SK-N-SH treated with all-trans-retinoic acid at 6 μM for 48 hours (cell line): ENCODE results near the gene KCNAB3.

Experiments used
- ZNF8 ChIP-seq: fragments of 450-650 bp; formaldehyde crosslinking; IDR thresholded peaks from 2 replicates; pipeline ENCODE4 v1.5.0; 2020; ENCODE audit warnings: mild to moderate bottlenecking, moderate library complexity
- TF ChIP-seq, protein P1 (sequence below): fragments of 250-450 bp; sonication (Bioruptor Pico); IDR thresholded peaks from 2 replicates; pipeline ENCODE4 v1.5.1; 2020; ENCODE audit warnings: low read depth, mild to moderate bottlenecking, moderate library complexity

DNA sequence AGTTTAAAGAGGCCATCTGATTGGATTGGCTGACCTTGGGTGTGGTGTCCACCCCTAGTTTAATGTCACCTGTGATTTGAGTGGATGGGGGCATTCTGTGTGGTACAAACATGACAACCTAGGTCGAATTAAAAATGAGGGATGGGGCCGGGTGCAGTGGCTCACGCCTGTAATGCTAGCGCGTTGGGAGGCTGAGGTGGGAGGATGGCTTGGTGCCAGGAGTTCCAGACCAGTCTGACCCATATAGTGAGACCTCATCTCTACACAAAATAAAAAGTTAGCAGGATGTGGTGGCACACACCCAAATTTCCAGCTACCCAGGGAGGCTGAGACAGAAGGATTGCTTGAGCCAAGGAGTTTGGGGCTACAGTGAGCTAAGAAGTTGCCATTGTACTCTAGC lies 16.8 kb upstream of the KCNAB3 start:
- TF ChIP-seq ZNF8 (CRISPR knock-in tag) = no peak
- TF ChIP-seq, protein P1, sequence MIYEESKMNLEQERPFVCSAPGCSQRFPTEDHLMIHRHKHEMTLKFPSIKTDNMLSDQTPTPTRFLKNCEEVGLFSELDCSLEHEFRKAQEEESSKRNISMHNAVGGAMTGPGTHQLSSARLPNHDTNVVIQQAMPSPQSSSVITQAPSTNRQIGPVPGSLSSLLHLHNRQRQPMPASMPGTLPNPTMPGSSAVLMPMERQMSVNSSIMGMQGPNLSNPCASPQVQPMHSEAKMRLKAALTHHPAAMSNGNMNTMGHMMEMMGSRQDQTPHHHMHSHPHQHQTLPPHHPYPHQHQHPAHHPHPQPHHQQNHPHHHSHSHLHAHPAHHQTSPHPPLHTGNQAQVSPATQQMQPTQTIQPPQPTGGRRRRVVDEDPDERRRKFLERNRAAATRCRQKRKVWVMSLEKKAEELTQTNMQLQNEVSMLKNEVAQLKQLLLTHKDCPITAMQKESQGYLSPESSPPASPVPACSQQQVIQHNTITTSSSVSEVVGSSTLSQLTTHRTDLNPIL (CRISPR knock-in tag) = no peak
